Upper lobe of right lung (tissue), 1 donor: Measurements from ENCODE around the gene CLRN2. TPM values are rescaled to one million over a fixed set of nuclear protein-coding genes. Genes with fewer than 3 reads are reported as not detected.

Experiments
- ATAC-seq: fragments of 200-7000 bp; cut with Tn5 transposase; one replicate; pipeline ENCODE4 v1.9.1; 2020; ENCODE audit warnings: mild to moderate bottlenecking, moderate library complexity
- DNase-seq: peaks from one replicate; pipeline ENCODE4 v3.0.0-alpha.2; 2020
- H3K27ac ChIP-seq: fragments of 200-600 bp; one replicate; pipeline ENCODE4 v1.8.0; 2022
- H3K27me3 ChIP-seq: fragments of 200-600 bp; one replicate; pipeline ENCODE4 v1.8.0; 2022; ENCODE audit warnings: mild to moderate bottlenecking
- H3K36me3 ChIP-seq: fragments of 200-600 bp; one replicate; pipeline ENCODE4 v1.8.0; 2022
- H3K4me1 ChIP-seq: fragments of 200-600 bp; one replicate; pipeline ENCODE4 v1.8.0; 2022
- H3K4me3 ChIP-seq: fragments of 200-600 bp; one replicate; pipeline ENCODE4 v1.8.0; 2022; ENCODE audit warnings: mild to moderate bottlenecking
- H3K9me3 ChIP-seq: fragments of 200-600 bp; one replicate; pipeline ENCODE4 v1.8.0; 2022
- intact Hi-C: fragments of 100-400 bp; cut with DNase I; formaldehyde crosslinking; loops from one replicate; pipeline ENCODE4 v1.11.0; 2022
- long read RNA-seq: library from polyadenylated mRNA; unstranded; transcript quantifications from one replicate; pipeline ENCODE4 v2.0.0, GENCODE V29; 2021
- total RNA-seq: library from RNA; stranded (reverse); fragmentation: NEBNext Ultra II Directional; extraction: Animal tissue kit (Norgen Biotek cat#: 25700); gene quantifications from one replicate; pipeline ENCODE4 v1.2.1, GENCODE V29; 2021
- TF ChIP-seq, protein P1 (sequence below): fragments of 200-600 bp; IDR thresholded peaks from one replicate; pipeline ENCODE4 v1.8.0; 2022; ENCODE audit warnings: antibody characterized with exemption
- donor health status: DM: no; HTN: yes; CAD: no; lungs with severe emphysema.

Gene CLRN2, protein sequence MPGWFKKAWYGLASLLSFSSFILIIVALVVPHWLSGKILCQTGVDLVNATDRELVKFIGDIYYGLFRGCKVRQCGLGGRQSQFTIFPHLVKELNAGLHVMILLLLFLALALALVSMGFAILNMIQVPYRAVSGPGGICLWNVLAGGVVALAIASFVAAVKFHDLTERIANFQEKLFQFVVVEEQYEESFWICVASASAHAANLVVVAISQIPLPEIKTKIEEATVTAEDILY
- total RNA-seq: not detected
- long read RNA-seq: 0 reads

- H3K9me3 ChIP-seq: no peaks in the 10 kb centered on the region
- H3K4me3 ChIP-seq: no peak within 1 kb of the TSS
- no peaks in the 10 kb centered on the region for H3K27me3 ChIP-seq
- TF ChIP-seq, protein P1, sequence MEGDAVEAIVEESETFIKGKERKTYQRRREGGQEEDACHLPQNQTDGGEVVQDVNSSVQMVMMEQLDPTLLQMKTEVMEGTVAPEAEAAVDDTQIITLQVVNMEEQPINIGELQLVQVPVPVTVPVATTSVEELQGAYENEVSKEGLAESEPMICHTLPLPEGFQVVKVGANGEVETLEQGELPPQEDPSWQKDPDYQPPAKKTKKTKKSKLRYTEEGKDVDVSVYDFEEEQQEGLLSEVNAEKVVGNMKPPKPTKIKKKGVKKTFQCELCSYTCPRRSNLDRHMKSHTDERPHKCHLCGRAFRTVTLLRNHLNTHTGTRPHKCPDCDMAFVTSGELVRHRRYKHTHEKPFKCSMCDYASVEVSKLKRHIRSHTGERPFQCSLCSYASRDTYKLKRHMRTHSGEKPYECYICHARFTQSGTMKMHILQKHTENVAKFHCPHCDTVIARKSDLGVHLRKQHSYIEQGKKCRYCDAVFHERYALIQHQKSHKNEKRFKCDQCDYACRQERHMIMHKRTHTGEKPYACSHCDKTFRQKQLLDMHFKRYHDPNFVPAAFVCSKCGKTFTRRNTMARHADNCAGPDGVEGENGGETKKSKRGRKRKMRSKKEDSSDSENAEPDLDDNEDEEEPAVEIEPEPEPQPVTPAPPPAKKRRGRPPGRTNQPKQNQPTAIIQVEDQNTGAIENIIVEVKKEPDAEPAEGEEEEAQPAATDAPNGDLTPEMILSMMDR: no peak
- no peak for ATAC-seq
- intact Hi-C loops: no loop called here
- DNase-seq: no peak
- no peak within 1 kb of the TSS for H3K27ac ChIP-seq
- no peaks in the 10 kb centered on the region for H3K36me3 ChIP-seq
- peaks cover 19% of the 10 kb centered on the region for H3K4me1 ChIP-seq
Observed at GRCh38 chr4:17514865-17515264, at the start of gene CLRN2. CLRN2 (plus strand) TSS chr4:17515165; CDS start chr4:17515267, 102 bp downstream.

- no peak for DNase-seq
- intact Hi-C loops: no loop called here
- Histone ChIP-seq H3K36me3 (no peaks in the 10 kb centered on the region), H3K27me3 (no peaks in the 10 kb centered on the region), H3K27ac (no peak overlapping the region), H3K9me3 (no peaks in the 10 kb centered on the region), H3K4me3 (no peak overlapping the region), H3K4me1 (no peaks in the 10 kb centered on the region)
- ATAC-seq: no peak
- TF ChIP-seq, protein P1: peak; percentile 60
Observed at GRCh38 chr4:17468619-17469221, 46.2 kb upstream of the CLRN2 start.

DNA sequence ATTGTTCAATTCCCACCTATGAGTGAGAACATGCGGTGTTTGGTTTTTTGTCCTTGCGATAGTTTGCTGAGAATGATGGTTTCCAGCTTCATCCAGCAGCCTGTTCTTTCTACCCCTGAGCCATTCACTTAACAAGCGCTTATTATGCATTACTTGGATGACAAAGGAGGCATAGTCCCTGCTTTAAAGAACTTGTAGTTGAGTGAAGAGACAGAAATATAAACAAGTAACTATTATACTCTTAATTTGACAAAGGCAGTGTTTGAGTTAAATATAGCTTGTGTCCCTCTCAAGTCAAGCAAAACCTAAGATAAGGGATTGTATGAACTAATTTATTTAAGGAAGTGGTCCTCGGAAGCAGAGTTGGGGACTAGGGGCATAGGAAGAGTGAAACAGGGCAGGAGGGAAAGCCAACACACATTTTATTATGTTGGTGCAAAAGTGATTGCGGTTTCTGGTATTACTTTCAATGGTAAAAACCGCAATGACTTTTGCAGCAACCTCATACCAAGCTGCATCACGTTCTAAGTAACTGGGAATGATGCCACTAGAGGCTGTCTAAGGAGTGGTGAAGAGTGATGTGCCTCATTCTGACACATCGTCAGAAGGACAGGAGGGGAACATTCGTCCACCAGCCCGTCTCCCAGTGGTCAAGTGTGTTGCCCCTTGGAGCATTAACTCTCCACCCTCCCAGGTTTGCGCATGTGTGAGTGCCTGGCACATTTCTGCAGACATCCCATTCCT is 44.9 kb upstream of the CLRN2 start:
- ATAC-seq (no peak), DNase-seq (no peak)
- TF ChIP-seq, protein P1: no peak
- Histone ChIP-seq H3K4me1 (no peaks in the 10 kb centered on the region), H3K4me3 (no peak overlapping the region), H3K36me3 (no peaks in the 10 kb centered on the region), H3K9me3 (no peaks in the 10 kb centered on the region), H3K27ac (no peak overlapping the region), H3K27me3 (no peaks in the 10 kb centered on the region)
- intact Hi-C loops: no loop called here

DNA sequence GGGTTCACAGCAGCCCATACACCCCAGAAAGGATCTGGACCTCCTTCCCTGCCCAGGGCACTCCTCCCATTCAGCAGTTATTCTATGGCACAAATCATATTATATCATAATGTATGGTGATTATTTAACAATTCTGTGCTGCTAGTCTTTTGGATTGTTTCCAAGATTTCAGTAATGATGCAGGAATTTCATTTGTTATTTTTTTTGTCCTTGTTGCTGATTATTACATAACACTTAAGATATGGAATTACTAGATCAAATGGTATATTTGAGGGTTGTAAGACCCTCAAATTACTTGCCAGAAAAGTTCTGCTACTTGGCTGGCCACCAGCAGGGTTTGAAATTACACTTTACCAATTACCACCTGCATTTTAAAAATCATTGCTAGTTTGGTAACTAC is 39.5 kb upstream of the CLRN2 start:
- Histone ChIP-seq H3K4me3 (no peak overlapping the region), H3K9me3 (no peaks in the 10 kb centered on the region), H3K4me1 (no peaks in the 10 kb centered on the region), H3K27ac (no peak overlapping the region), H3K27me3 (no peaks in the 10 kb centered on the region), H3K36me3 (no peaks in the 10 kb centered on the region)
- ATAC-seq (no peak), DNase-seq (no peak)
- TF ChIP-seq, protein P1: no peak
- intact Hi-C loops: no loop called here

GRCh38 chr4:17476853-17477252 is 38.1 kb upstream of the CLRN2 start:
- intact Hi-C loops: no loop called here
- ATAC-seq: no peak

More at GRCh38 chr4:17476853-17477252, 38.1 kb upstream of the CLRN2 start:
- no peaks in the 10 kb centered on the region for H3K9me3 ChIP-seq
- DNase-seq: no peak
- H3K27me3 ChIP-seq: no peaks in the 10 kb centered on the region
- H3K36me3 ChIP-seq: no peaks in the 10 kb centered on the region
- TF ChIP-seq, protein P1: no peak
- no peaks in the 10 kb centered on the region for H3K4me1 ChIP-seq
- H3K27ac ChIP-seq: no peak overlapping the region
- no peak overlapping the region for H3K4me3 ChIP-seq
